ENCODE results near the gene LCE5A. TPM values are rescaled to one million over a fixed set of nuclear protein-coding genes. Genes with fewer than 3 reads are reported as not detected.

LCE5A gene
- total and polyA plus RNA-seq, 2 donors (not counting 3 experiments of a cell fraction or from before 2014, with no cell fraction given), result not detected

DNA sequence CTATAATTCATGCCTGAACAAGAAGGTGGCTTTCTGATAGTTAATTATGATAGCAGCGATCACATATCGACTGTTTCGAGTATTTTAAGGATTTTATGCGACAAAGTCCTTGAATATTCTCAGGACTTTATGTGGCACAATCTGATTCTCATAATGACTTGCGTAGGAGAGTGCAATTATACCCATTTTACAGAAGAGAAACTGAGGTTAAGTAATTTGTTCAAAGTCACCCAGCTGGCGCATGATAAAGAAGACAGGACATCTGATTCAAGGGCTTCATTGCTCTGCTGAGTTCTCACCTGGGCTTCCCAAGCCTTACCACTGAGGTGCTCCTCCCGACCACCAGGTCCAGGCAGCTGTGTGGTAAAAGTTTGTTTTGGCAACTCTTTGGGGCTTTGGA lies 5.5 kb downstream of the LCE5A start:
- no peak for TF ChIP-seq GATA2 (IDR thresholded peaks at IDR 0.05; ENCODE audit: insufficient read depth, insufficient read length, low read depth, low read length)
- TF ChIP-seq POLR2A (IDR thresholded peaks at IDR 0.05; ENCODE audit: low read depth, low read length), result no peak
- TF ChIP-seq CTCF (IDR thresholded peaks at IDR 0.05; ENCODE audit: extremely low read depth in 1 of 2, insufficient read depth in 1 of 2, low read depth in 1 of 2, low read length in 2 of 2), result no peak
- TF ChIP-seq POLR2AphosphoS5 (IDR thresholded peaks at IDR 0.05; ENCODE audit: insufficient read depth, low read depth, low read length), result no peak
- no peak for TF ChIP-seq FOS (IDR thresholded peaks at IDR 0.05; ENCODE audit: borderline replicate concordance, insufficient read depth, low read length)
- TF ChIP-seq, protein P1, sequence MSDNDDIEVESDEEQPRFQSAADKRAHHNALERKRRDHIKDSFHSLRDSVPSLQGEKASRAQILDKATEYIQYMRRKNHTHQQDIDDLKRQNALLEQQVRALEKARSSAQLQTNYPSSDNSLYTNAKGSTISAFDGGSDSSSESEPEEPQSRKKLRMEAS (IDR thresholded peaks at IDR 0.05; ENCODE audit: insufficient read depth, insufficient read length), result no peak
- H2AFZ ChIP-seq (ENCODE audit: low read depth, low read length), result no peak overlapping the region
- intact Hi-C loops (cut with micrococcal nuclease), result no loop called here

More for the DNA sequence above, 5.5 kb downstream of the LCE5A start:
- Histone ChIP-seq H3K4me1 (ENCODE audit: control insufficient read depth, extremely low read depth, insufficient read depth, low read length) (peaks cover 4% of the 10 kb centered on the region), H3K27me3 (ENCODE audit: control insufficient read depth in 2 of 2, insufficient read depth in 2 of 2, low read length in 2 of 2) (peaks cover 15 to 16% of the 10 kb centered on the region in 2 experiments), H3K36me3 (ENCODE audit: control insufficient read depth in 2 of 2, extremely low read depth in 1 of 2, insufficient read depth in 2 of 2, low read length in 2 of 2) (no peaks in the 10 kb centered on the region), H3K4me3 (replicated peaks in 1 of 3; ENCODE audit: insufficient read depth in 1 of 3, low read depth in 1 of 3, low read length in 3 of 3) (no peak overlapping the region), H3K9ac (replicated peaks; ENCODE audit: extremely low read depth, insufficient read depth, low read length) (no peak overlapping the region), H3K4me2 (ENCODE audit: insufficient read depth, low read length) (no peak overlapping the region), H3K9me1 (replicated peaks; ENCODE audit: control insufficient read depth, extremely low read depth, insufficient read depth, low read length) (no peaks in the 10 kb centered on the region), H3K27ac (ENCODE audit: insufficient read depth, low read depth, low read length) (no peak overlapping the region), H4K20me1 (replicated peaks; ENCODE audit: control insufficient read depth, extremely low read depth, insufficient read depth, low read length) (no peaks in the 10 kb centered on the region), H3K79me2 (ENCODE audit: control insufficient read depth, insufficient read depth, low read length) (no peaks in the 10 kb centered on the region), H3K9me3 (replicated peaks; ENCODE audit: control insufficient read depth, insufficient read depth, low read length) (no peaks in the 10 kb centered on the region)
- no peak for DNase-seq (ENCODE audit: low read depth, low spot score)
- dilution Hi-C loops (cut with MboI; ENCODE audit: extremely low pct_ligation_motif_present, low sequenced_read_pairs), result no loop called here
- POLR2A ChIA-PET, result no interaction called here
- no peak for FAIRE-seq
- CTCF ChIA-PET, result interaction anchor here (1.2 to 3.2 kb wide), 5 partner anchors 15 to 58 kb away, joined by 3 to 20 read pairs (median 4); no protein-coding TSS in a partner anchor
- no TSS peak for BruUV-seq (replicated peaks)
